Measurements from ENCODE around the gene SLC25A34.

SLC25A34 gene

GRCh38 chr1:15734901-15735300 lies 1.2 kb upstream of the SLC25A34 start:
- no peak for DNase-seq

- no peak for DNase-seq
Measured at GRCh38 chr1:15735304-15736037, 587 bp upstream of the SLC25A34 start.

- no peak for DNase-seq
Measured at GRCh38 chr1:15736892-15737261, 819 bp downstream of the SLC25A34 start.

GRCh38 chr1:15737324-15738319 lies 1.6 kb downstream of the SLC25A34 start:
- no peak for DNase-seq

- DNase-seq, result no peak
Measured at GRCh38 chr1:15738416-15739113, 2.5 kb downstream of the SLC25A34 start.

- DNase-seq, result no peak
Measured at GRCh38 chr1:15739259-15739658, 3.2 kb downstream of the SLC25A34 start.

- DNase-seq, result no peak
Measured at GRCh38 chr1:15739745-15740144, 3.7 kb downstream of the SLC25A34 start.

- peak; percentile 60 to 63 for DNase-seq
Measured at GRCh38 chr1:15740924-15741850, 5.1 kb downstream of the SLC25A34 start.

GRCh38 chr1:15742339-15742801 lies 6.3 kb downstream of the SLC25A34 start, which contains the start of gene TMEM82:
TSS of gene TMEM82 (plus strand) at chr1:15742499. CDS start at chr1:15742560, 61 bp downstream.
- no peak for DNase-seq

GRCh38 chr1:15744122-15744679 lies 8.1 kb downstream of the SLC25A34 start:
- no peak for DNase-seq

GRCh38 chr1:15747378-15747777 lies 11.3 kb downstream of the SLC25A34 start:
- no peak for DNase-seq

GRCh38 chr1:15748264-15748663 lies 12.2 kb downstream of the SLC25A34 start:
- DNase-seq, result no peak

- no peak for DNase-seq
Measured at GRCh38 chr1:15748690-15749398, 12.8 kb downstream of the SLC25A34 start.

GRCh38 chr1:15749399-15750291 lies 13.6 kb downstream of the SLC25A34 start:
- DNase-seq, result no peak

- DNase-seq, result no peak
Measured at GRCh38 chr1:15750924-15751323, 14.9 kb downstream of the SLC25A34 start.

- no peak for DNase-seq
Measured at GRCh38 chr1:15751717-15752116, 15.7 kb downstream of the SLC25A34 start.

GRCh38 chr1:15753776-15754175 lies 17.7 kb downstream of the SLC25A34 start:
- no peak for DNase-seq

- no peak for DNase-seq
Measured at GRCh38 chr1:15755021-15755645, 19.1 kb downstream of the SLC25A34 start.

- no peak for DNase-seq
Measured at GRCh38 chr1:15755646-15756040, 19.6 kb downstream of the SLC25A34 start.

Measured in stimulated activated CD4-positive, alpha-beta T cell treated with anti-CD3 and anti-CD28 coated beads, Interleukin-4, amount 100 ng/mL, for 4 hours (primary cell).